Breast epithelium (tissue), 3 donors: ENCODE results near the gene STOM.

Source experiments
- POLR2AphosphoS5 ChIP-seq, 3 donors: sonication (generic); formaldehyde crosslinking; IDR thresholded peaks; one replicate each; pipeline ENCODE4 v1.6.1; 2017; ENCODE audit warnings: antibody characterized with exemption in 3 of 3
- TF ChIP-seq, protein P1 (sequence below), 3 donors: fragments of 450-650 bp; IDR thresholded peaks; one replicate each; pipeline ENCODE4 v1.5.1; 2016 to 2017; ENCODE audit warnings: antibody characterized with exemption in 3 of 3, mild to moderate bottlenecking in 3 of 3, moderate library complexity in 3 of 3

GRCh38 chr9:121394292-121394691 lies 24.2 kb upstream of the STOM start:
- TF ChIP-seq, protein P1, sequence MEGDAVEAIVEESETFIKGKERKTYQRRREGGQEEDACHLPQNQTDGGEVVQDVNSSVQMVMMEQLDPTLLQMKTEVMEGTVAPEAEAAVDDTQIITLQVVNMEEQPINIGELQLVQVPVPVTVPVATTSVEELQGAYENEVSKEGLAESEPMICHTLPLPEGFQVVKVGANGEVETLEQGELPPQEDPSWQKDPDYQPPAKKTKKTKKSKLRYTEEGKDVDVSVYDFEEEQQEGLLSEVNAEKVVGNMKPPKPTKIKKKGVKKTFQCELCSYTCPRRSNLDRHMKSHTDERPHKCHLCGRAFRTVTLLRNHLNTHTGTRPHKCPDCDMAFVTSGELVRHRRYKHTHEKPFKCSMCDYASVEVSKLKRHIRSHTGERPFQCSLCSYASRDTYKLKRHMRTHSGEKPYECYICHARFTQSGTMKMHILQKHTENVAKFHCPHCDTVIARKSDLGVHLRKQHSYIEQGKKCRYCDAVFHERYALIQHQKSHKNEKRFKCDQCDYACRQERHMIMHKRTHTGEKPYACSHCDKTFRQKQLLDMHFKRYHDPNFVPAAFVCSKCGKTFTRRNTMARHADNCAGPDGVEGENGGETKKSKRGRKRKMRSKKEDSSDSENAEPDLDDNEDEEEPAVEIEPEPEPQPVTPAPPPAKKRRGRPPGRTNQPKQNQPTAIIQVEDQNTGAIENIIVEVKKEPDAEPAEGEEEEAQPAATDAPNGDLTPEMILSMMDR (IDR thresholded peaks at IDR 0.05), result no peak
- TF ChIP-seq POLR2AphosphoS5 (IDR thresholded peaks at IDR 0.05), result no peak
